Left kidney (tissue), 2 donors: ENCODE data around the gene METAP2. TPM values are rescaled to one million over a fixed set of nuclear protein-coding genes. Genes with fewer than 3 reads are reported as not detected.
"Not testable (repeated sequence)": the region's sequence is repeated elsewhere in the genome, so short reads cannot be mapped to it uniquely, and the experiment has no call there.

ENCODE experiments used
- DNase-seq: peaks from one replicate; pipeline ENCODE4 v3.0.0-alpha.2; 2013
- polyA plus RNA-seq: library from polyadenylated mRNA; unstranded; fragments of 120-200 nt; gene quantifications from one replicate; pipeline ENCODE4 v1.2.1, GENCODE V29; 2013; ENCODE audit not compliant: insufficient read length

The METAP2 gene
- polyA plus RNA-seq, 1 donor = 171 TPM

DNA sequence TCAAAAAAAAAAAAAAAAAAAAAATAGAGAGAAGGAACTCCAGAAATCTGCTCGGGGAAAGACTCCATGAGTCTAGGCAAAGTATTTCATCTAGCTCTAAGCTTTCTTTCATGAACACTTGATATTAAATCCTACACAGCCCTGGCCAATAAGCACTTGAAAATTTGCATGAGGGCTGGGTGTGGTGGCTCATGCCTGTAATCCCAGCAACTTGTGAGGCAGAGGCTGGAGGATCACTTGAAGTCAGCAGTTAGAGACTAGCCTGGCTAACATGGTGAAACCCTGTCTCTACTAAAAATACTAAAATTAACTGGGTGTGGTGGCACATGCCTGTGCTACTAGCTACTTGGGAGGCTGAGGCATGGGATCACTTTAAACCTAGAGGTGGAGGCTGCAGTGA is 13.1 kb upstream of the METAP2 start:
- DNase-seq = no peak

DNA sequence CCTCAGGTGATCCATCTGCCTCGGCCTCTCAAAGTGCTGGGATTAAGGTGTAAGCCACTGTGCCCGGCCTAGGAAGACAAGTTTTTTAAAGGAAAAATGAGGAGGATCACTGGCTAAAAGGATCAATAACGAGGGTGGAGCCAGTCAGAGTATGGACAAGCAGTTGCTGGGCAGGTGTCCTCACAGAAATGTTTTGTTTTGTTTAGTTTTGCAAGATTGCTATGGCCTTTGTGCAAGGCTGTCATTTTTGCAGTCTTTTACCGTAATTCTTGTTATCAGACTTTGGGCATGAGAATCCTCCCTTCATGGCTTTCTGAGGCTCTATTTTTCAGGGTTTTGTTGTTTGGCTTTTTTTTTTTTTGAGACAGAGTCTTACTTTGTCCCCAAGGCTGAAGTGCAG is 11.9 kb upstream of the METAP2 start:
- no peak for DNase-seq

DNA sequence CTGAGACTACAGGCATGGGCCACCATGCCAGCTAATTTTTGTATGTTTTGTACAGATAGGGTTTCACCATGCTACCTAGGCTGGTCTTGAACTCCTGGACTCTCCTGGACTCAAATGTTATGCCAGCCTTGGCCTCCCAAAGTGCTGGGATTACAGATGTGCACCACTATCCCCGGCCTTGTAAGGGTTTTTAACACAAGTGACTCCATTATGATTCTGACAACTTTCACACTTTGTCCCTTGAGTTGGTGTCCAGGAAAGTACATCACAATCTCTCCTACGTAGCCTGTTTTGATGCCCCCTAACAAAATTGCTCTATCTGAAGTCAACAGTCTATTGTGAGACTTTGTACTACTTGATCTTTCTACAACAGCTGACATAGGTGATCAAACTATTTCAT is 11.4 kb upstream of the METAP2 start:
- DNase-seq = no peak

GRCh38 chr12:95463050-95463449 is 10.9 kb upstream of the METAP2 start:
- no peak for DNase-seq

DNA sequence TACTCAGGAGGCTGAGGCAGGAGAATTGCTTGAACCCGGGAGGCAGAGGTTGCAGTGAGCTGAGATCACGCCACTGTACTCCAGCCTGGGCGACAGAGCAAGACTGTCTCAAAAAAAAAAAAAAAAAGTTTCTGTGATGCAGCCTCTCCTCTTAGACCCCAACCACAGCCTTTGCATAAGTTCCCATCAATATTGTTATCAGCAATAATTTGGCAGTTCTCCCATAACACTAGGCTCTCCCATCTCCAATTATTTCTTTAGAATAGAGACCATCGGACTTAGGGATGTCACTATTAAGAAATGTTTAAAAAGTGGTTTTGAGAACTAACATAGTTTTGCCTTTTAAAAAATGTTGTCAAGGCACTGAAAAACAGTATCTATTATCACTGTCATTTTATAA is 10.2 kb upstream of the METAP2 start:
- DNase-seq = not testable (repeated sequence)

DNA sequence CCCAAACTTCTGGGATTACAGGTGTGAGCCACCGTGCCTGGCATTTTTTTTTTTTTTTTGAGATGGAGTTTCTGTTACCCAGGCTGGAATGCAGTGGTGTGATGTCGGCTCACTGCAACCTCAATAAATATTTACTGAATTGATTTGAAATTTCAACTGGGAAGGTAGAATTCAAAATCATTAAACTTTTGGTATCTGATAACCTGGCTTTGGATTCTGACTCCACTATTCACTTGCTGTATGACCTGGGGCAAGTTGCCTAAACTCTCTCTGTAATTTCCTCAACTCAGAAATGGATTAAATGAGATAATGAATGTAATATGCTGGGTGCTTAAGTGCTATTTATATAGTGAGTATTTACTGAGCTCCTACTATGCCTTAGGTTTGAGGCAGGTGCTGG is 8.7 kb upstream of the METAP2 start:
- no peak for DNase-seq

GRCh38 chr12:95470300-95470699 is 3.7 kb upstream of the METAP2 start:
- DNase-seq = no peak

DNA sequence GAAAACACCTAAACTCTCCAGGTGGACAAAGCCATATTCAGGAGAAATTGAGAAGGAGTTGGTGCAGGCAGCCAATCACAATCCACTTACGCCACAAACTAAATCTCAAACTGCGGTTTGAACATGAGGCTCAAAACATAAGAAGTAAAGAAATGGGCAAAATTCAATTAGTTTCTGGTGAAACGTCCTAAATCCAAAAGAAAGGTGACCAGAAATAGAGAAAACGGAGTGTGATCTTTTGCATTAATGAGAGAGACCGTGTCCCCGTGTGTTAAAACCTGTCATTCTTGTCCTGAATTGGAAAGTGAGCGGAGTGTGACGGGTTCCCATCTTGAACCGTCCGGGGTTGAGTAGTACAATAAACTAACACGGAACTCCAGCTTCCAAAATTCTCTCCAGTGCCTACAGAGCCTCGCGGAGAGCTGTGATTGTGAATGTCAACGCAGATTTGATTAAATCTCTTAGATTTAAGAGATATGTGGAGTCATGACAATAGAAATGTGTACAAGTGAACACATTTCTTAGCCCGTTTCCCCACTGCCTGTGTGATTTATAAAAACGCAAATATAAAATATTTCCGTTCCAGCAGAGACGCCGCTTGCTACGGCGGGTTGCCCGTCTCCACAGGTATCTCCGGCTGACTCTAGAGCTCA is 595 bp upstream of the METAP2 start:
- DNase-seq = peak; percentile 71

DNA sequence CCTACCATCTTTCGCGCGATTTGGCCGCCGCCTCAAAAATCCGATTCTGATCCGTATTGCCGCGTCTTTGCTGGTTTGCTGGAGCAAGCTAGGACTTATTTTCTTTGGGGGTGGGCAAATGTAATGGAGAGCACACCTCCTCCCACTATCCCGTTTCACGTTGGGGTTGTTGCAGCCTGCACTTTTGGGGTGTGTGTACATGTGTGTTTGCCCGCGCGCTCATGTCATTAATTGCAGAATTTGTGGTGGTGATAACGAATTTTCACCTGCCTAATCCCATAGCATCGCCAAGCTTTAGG is 657 bp downstream of the METAP2 start:
- DNase-seq = no peak

DNA sequence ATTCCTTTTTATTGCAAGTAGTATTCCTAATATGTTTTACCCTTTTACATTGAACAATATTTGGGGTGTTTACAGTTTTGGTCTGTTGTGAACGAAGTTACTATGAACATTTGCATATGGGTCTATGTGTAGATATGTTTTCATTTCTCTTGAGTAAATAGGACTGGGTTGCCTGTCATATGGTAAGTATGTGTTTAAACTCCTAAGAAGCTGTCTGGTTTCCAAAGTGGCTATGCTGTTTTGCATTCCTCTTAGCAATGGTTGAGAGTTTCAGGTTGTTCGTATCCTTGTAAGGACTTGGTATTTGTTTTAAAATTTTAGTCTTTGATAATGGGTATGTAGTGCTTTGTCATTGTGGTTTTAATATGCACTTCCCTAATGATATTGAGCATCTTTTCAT is 6.3 kb downstream of the METAP2 start:
- DNase-seq = no peak

GRCh38 chr12:95481072-95481471 is 7.1 kb downstream of the METAP2 start:
- no peak for DNase-seq

DNA sequence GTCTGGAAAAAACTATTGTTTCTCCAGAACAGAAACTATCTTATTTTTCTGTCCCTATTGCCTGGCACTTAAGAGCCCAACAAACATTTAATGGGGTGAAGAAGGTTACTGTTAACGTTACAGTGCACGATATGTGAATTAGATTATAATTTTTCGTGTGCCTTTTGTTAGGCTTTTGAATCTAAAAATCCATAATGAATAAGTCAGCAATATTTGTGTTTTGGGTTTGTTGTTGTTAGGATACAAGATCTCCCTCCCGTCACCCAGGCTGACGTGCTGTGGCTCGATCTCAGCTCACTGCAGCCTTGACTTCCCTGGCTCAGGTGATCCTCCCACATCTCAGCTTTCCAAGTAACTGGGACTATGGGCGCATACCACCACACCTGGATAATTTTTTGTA is 7.9 kb downstream of the METAP2 start:
- no peak for DNase-seq

- not testable (repeated sequence) for DNase-seq
These were observed 8.6 kb downstream of the METAP2 start for GRCh38 chr12:95482564-95482963.

DNA sequence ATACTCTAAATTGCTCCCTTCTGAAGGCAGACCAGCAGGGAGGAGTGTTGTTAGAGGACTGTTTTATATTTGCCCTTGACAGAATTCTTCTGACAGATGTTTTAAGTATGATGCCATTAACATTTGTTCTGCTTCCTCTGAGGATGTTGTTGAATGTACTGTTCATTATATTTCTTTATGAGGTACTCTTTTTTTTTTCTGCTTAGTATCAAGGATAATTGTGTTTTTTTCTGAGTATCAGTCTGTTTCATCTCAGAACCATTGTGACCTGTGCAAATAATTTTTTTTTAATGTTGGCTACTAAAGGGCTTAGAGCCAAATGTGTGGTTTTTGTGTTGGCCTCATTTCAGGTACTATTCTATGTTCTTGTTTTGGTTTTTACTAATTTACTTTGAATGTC is 10.6 kb downstream of the METAP2 start:
- DNase-seq = no peak

GRCh38 chr12:95487024-95487423 is 13.1 kb downstream of the METAP2 start:
- DNase-seq = no peak

- no peak for DNase-seq
These were observed 18.5 kb downstream of the METAP2 start for GRCh38 chr12:95492462-95492861.

- DNase-seq = no peak
These were observed 20.9 kb downstream of the METAP2 start for GRCh38 chr12:95494888-95495287.

DNA sequence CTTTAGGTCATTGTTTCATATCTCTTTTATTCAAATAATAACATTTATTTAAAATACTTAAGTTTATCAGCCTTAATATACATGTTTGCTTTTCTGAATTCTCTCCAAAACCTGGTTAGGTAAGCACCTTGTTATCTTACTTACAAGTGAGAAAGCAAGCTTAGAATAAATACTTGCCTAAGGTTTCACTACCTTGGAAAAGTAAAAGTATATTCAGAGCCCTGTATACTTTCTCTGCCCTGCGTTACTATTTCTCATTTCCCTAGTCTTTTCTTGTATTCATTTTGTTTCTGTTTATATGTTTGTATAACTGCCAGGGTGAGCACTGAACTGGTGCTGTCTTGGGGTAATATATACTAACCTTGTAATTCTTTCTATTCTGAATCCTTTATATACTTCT is 21.5 kb downstream of the METAP2 start:
- no peak for DNase-seq

GRCh38 chr12:95497031-95497430 is 23.1 kb downstream of the METAP2 start:
- DNase-seq = no peak

DNA sequence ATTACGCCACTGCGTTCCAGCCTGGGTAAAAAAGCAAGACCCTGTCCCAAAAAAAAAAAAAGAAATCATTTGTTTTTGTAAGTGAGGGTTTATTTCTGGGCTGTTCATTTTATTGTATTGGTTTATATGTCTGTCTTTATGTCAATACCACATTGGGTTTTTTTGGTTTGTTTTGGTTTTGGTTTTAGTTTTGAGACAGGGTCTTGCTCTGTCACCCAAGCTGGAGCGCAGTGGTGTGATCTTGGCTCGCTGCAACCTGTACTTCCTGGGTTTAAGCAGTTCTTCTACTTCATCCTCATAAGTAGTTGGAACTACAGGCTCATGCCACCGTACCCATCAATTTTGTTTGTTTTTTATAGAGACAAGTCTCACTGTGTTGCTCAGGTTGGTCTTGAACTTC is 25.0 kb downstream of the METAP2 start:
- DNase-seq = no peak

GRCh38 chr12:95499772-95500171 is 25.8 kb downstream of the METAP2 start:
- DNase-seq = no peak

- DNase-seq = no peak
These were observed 30.2 kb downstream of the METAP2 start for GRCh38 chr12:95504140-95504539.

DNA sequence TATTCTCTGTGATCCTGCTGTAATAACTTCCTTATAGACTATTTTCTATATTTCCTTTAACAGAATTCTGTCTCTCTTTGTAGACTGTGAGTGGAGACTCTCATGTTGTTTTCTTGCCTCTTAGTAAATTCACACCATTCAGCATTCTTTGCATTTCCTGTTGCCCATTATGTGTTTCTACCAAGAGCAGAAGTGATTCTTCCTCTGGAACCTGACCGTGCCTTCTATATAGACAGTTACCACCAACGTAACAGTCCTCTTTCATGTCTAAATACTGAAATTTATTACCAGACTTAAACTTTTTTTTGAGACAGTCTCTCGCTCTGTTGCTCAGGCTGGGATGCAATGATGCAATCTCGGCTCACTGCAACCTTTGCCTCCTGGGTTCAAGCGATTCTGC is 31.1 kb downstream of the METAP2 start:
- DNase-seq = no peak

GRCh38 chr12:95506707-95507523 is 33.0 kb downstream of the METAP2 start:
- no peak for DNase-seq
